GM19372 (cell line): Measurements from ENCODE around the gene DNAAF6.

ENCODE experiments used
- ATAC-seq: cut with Tn5 transposase; IDR thresholded peaks from one replicate; pipeline ENCODE4 v1.9.1; 2021; ENCODE audit warnings: mild to moderate bottlenecking, low read depth, moderate library complexity; ENCODE audit not compliant: unreplicated experiment

DNAAF6 gene

GRCh38 chrX:107290019-107290418 lies 83.6 kb downstream of the DNAAF6 start:
- ATAC-seq = no peak

- ATAC-seq = no peak
Observed at GRCh38 chrX:107293056-107293455, 86.6 kb downstream of the DNAAF6 start.
